Cardiac muscle cell (in vitro differentiated cells and primary cell): ENCODE measurements around the gene HELZ2. TPM values are rescaled to one million over a fixed set of nuclear protein-coding genes. Genes with fewer than 3 reads are reported as not detected.
"Not testable (repeated sequence)": the region's sequence is repeated elsewhere in the genome, so short reads cannot be mapped to it uniquely, and the experiment has no call there.

Experiments used
- DNase-seq, 2 donors: peaks; one replicate each; pipeline versions ENCODE4 v3.0.0 to v3.0.0-alpha.2; 2010 to 2017; ENCODE audit warnings: low read depth in 1 of 2, low spot score in 1 of 2
- H3K27ac ChIP-seq: fragments of 200-600 bp; sonication (generic); 2 replicates; pipeline ENCODE4 v1.5.1; 2016
- H3K27me3 ChIP-seq: fragments of 200-600 bp; sonication (generic); 2 replicates; pipeline ENCODE4 v1.6.0; 2016; ENCODE audit warnings: control low read depth
- H3K36me3 ChIP-seq: fragments of 200-600 bp; sonication (generic); 2 replicates; pipeline ENCODE4 v1.5.1; 2016; ENCODE audit warnings: control low read depth
- H3K4me1 ChIP-seq: fragments of 200-600 bp; sonication (generic); 2 replicates; pipeline ENCODE4 v1.8.1; 2017; ENCODE audit warnings: low read depth, mild to moderate bottlenecking, mixed run types
- H3K4me3 ChIP-seq: fragments of 200-600 bp; sonication (generic); 2 replicates; pipeline ENCODE4 v1.5.1; 2016; ENCODE audit warnings: mild to moderate bottlenecking
- H3K9me3 ChIP-seq: fragments of 200-600 bp; sonication (generic); 2 replicates; pipeline ENCODE4 v1.5.1; 2017; ENCODE audit warnings: low read depth, mild to moderate bottlenecking, control low read depth
- CTCF ChIP-seq: IDR thresholded peaks from 2 replicates; pipeline ENCODE4 v1.5.1; 2012; ENCODE audit warnings: low read depth, mild to moderate bottlenecking, low read length
- polyA plus RNA-seq: library from polyadenylated mRNA; unstranded; fragments of >200 nt; fragmentation: Nextera tagmentation; extraction: Ambion mirVana; gene quantifications from 2 replicates; pipeline ENCODE4 v1.2.1, GENCODE V29; 2016
- total RNA-seq: library from RNA; depleted of rRNA; stranded (reverse); fragments of >200 nt; gene quantifications from 2 replicates; pipeline ENCODE4 v1.2.3, GENCODE V29; 2016

HELZ2 gene
- total and polyA plus RNA-seq, 2 experiments from 2014 or later: 1.7 to 14.3 TPM

- no peak overlapping the region for H3K27ac ChIP-seq
- H3K9me3 ChIP-seq: no peaks in the 10 kb centered on the region
- no peak overlapping the region for H3K4me3 ChIP-seq
- no peak for DNase-seq
- no peaks in the 10 kb centered on the region for H3K36me3 ChIP-seq
- no peaks in the 10 kb centered on the region for H3K27me3 ChIP-seq
- H3K4me1 ChIP-seq: no peaks in the 10 kb centered on the region
- no peak for TF ChIP-seq CTCF
Measured at GRCh38 chr20:63612276-63612931, 38.4 kb upstream of the HELZ2 start.

- H3K4me3 ChIP-seq: no peak overlapping the region
- H3K27me3 ChIP-seq: no peaks in the 10 kb centered on the region
- H3K27ac ChIP-seq: no peak overlapping the region
- H3K4me1 ChIP-seq: no peaks in the 10 kb centered on the region
- no peaks in the 10 kb centered on the region for H3K36me3 ChIP-seq
- no peak for TF ChIP-seq CTCF
- no peaks in the 10 kb centered on the region for H3K9me3 ChIP-seq
- no peak for DNase-seq
Measured at GRCh38 chr20:63611646-63612045, 37.6 kb upstream of the HELZ2 start.

DNA sequence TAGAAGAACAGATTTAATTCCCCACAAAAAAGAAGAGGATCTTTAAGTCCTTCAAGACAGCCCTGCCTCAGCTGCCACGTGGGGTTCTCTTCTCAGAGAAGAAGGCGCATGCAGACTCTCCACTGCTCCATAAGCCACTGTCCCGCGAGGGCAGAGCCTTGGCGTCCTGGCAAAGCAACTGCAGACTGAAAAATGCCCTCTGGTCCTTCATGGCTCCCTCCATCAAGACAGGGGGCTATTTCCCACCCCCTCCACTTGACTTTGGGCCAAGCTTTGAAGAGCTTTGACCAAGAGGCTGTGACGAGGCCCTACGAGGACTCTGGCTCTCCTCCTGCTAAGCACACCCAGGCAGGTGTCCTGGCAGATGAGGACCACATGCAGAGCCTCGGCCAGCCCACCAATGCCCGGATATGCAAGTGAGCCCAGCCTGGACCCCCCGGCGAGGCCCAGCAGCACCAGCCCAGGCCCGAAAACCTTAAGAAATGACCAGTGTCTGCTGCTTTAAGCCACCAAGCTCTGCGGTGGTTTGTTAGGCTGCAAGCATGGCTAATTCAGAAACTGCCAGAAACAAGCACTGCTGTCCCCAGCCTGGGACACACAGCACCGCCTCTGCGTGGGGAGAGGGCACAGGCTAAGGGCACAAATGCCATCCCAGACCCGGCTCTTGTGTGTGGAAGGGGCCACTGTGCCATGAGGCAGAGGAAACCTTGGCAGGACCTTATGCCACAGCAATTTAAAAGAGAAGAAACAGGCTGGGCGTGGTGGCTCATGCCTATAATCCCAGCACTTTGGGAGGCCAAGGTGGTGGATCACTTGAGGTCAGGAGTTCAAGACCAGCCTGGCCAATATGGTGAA is 36.8 kb upstream of the HELZ2 start:
- H3K9me3 ChIP-seq: no peaks in the 10 kb centered on the region
- H3K4me3 ChIP-seq: no peak overlapping the region
- no peaks in the 10 kb centered on the region for H3K27me3 ChIP-seq
- H3K36me3 ChIP-seq: no peaks in the 10 kb centered on the region
- no peak for DNase-seq
- H3K27ac ChIP-seq: no peak overlapping the region
- no peaks in the 10 kb centered on the region for H3K4me1 ChIP-seq
- TF ChIP-seq CTCF: no peak

DNA sequence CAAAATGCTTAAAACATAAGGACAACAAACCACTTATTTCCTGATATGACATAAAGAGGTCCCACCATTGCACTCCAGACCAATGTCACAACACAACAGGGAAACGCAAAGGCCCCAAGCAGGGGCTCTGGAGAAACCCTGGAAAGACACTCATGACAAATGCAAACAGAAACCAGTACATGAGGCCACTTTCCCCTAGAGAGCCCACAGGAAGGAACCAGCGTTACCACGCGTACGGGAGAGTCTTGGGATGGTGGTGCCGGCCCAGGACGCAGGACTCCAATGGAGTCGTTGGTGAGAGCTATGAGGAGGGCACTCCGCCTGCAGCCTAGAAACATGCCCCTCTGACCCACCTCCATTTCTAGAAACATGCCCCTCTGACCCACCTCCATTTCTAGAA is 32.6 kb upstream of the HELZ2 start:
- no peak overlapping the region for H3K27ac ChIP-seq
- no peaks in the 10 kb centered on the region for H3K27me3 ChIP-seq
- no peaks in the 10 kb centered on the region for H3K4me1 ChIP-seq
- no peaks in the 10 kb centered on the region for H3K36me3 ChIP-seq
- TF ChIP-seq CTCF: no peak
- no peaks in the 10 kb centered on the region for H3K9me3 ChIP-seq
- no peak for DNase-seq
- H3K4me3 ChIP-seq: no peak overlapping the region

- DNase-seq: no peak
- no peak for TF ChIP-seq CTCF
- Histone ChIP-seq H3K36me3 (peaks cover 5% of the 10 kb centered on the region), H3K9me3 (no peaks in the 10 kb centered on the region), H3K27me3 (no peaks in the 10 kb centered on the region), H3K27ac (no peak overlapping the region), H3K4me3 (no peak overlapping the region), H3K4me1 (no peaks in the 10 kb centered on the region)
Measured at GRCh38 chr20:63602321-63602720, 28.3 kb upstream of the HELZ2 start.

DNA sequence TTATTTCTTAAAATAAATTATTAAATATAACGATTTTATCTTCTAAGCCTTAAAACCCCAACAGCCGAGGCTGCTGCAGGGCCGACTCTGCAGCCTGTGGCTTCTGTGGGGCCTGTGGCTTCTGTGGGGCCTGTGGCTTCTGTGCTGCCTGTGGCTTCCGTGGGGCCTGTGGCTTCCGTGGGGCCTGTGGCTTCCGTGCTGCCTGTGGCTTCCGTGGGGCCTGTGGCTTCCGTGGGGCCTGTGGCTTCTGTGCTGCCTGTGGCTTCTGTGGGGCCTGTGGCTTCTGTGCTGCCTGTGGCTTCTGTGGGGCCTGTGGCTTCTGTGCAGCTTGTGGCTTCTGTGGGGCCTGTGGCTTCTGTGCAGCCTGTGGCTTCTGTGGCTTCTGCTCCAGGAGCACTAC is 27.6 kb upstream of the HELZ2 start:
- not testable (repeated sequence) for H3K27ac ChIP-seq, H3K4me3 ChIP-seq, H3K9me3 ChIP-seq, H3K36me3 ChIP-seq, H3K27me3 ChIP-seq, DNase-seq, H3K4me1 ChIP-seq
